GM10847 (cell line): ENCODE results near the gene MOB3B.

Experiments used
- POLR2A ChIP-seq: IDR thresholded peaks from 2 replicates; pipeline ENCODE4 v1.6.1; 2011; ENCODE audit not compliant: insufficient read length; ENCODE audit errors: extremely low read depth

The MOB3B gene

GRCh38 chr9:27549196-27549755 lies 19.7 kb upstream of the MOB3B start:
- no peak for TF ChIP-seq POLR2A

- no peak for TF ChIP-seq POLR2A
Observed at GRCh38 chr9:27548055-27548741, 18.6 kb upstream of the MOB3B start.

GRCh38 chr9:27545471-27545870 lies 15.9 kb upstream of the MOB3B start:
- no peak for TF ChIP-seq POLR2A

- TF ChIP-seq POLR2A, result no peak
Observed at GRCh38 chr9:27542508-27542907, 12.9 kb upstream of the MOB3B start.

GRCh38 chr9:27541740-27542139 lies 12.1 kb upstream of the MOB3B start:
- no peak for TF ChIP-seq POLR2A

- no peak for TF ChIP-seq POLR2A
Observed at GRCh38 chr9:27540502-27540901, 10.9 kb upstream of the MOB3B start.

GRCh38 chr9:27539479-27540441 lies 10.1 kb upstream of the MOB3B start:
- TF ChIP-seq POLR2A, result no peak

GRCh38 chr9:27538647-27539046 lies 9.0 kb upstream of the MOB3B start:
- no peak for TF ChIP-seq POLR2A

GRCh38 chr9:27537756-27538155 lies 8.1 kb upstream of the MOB3B start:
- no peak for TF ChIP-seq POLR2A

- no peak for TF ChIP-seq POLR2A
Observed at GRCh38 chr9:27537027-27537435, 7.4 kb upstream of the MOB3B start.

- TF ChIP-seq POLR2A, result no peak
Observed at GRCh38 chr9:27536168-27536567, 6.6 kb upstream of the MOB3B start.

GRCh38 chr9:27535701-27536118 lies 6.1 kb upstream of the MOB3B start:
- no peak for TF ChIP-seq POLR2A

GRCh38 chr9:27534658-27535209 lies 5.1 kb upstream of the MOB3B start:
- no peak for TF ChIP-seq POLR2A

- no peak for TF ChIP-seq POLR2A
Observed at GRCh38 chr9:27534131-27534530, 4.5 kb upstream of the MOB3B start.

- no peak for TF ChIP-seq POLR2A
Observed at GRCh38 chr9:27533311-27533710, 3.7 kb upstream of the MOB3B start.

GRCh38 chr9:27532046-27532445 lies 2.4 kb upstream of the MOB3B start:
- no peak for TF ChIP-seq POLR2A
